Gastroesophageal sphincter (tissue), 4 donors: ENCODE results near the gene TET1. TPM values are rescaled to one million over a fixed set of nuclear protein-coding genes. Genes with fewer than 3 reads are reported as not detected.
A peak's percentile ranks its signal among the peaks of the same experiment; 100 is the strongest.

ENCODE experiments used
- ATAC-seq: fragments of 150-250 bp; one replicate; pipeline ENCODE4 v1.9.1; 2016; ENCODE audit warnings: mild to moderate bottlenecking, moderate library complexity
- H3K27ac ChIP-seq, 4 donors: fragments of 200-600 bp; sonication (generic) in 3 of 4; 1 replicate in 3 of 4; 2 replicates in 1 of 4; pipeline ENCODE4 v1.5.1; 2016 to 2019
- H3K27me3 ChIP-seq: fragments of 200-600 bp; sonication (generic); one replicate; pipeline ENCODE4 v1.5.1; 2019
- H3K36me3 ChIP-seq, 2 donors: fragments of 200-600 bp; sonication (generic); one replicate each; pipeline ENCODE4 v1.5.1; 2019; ENCODE audit warnings: control low read depth in 1 of 2
- H3K4me1 ChIP-seq, 3 donors: fragments of 200-600 bp; sonication (generic); 1 replicate in 2 of 3; 2 replicates in 1 of 3; pipeline ENCODE4 v1.5.1; 2016 to 2019; ENCODE audit warnings: control low read depth in 2 of 3
- H3K4me3 ChIP-seq, 2 donors: fragments of 200-600 bp; sonication (generic); one replicate each; pipeline ENCODE4 v1.5.1; 2019; ENCODE audit warnings: mild to moderate bottlenecking in 1 of 2, moderate library complexity in 1 of 2
- H3K9me3 ChIP-seq, 3 donors: fragments of 200-600 bp; sonication (generic); one replicate each; pipeline ENCODE4 v1.5.1; 2017 to 2019; ENCODE audit warnings: control low read depth in 2 of 3
- CTCF ChIP-seq, 4 experiments: fragments of 200-600 bp in 2 of 4; fragments of 450-650 bp in 2 of 4; sonication (generic) in 1 of 4; IDR thresholded peaks; one replicate each; pipeline ENCODE4 v1.5.1; 2017 to 2019; ENCODE audit warnings: antibody characterized with exemption in 4 of 4, mild to moderate bottlenecking in 2 of 4, moderate library complexity in 2 of 4
- EP300 ChIP-seq: sonication (generic); formaldehyde crosslinking; IDR thresholded peaks from one replicate; pipeline ENCODE4 v1.6.1; 2017; ENCODE audit warnings: antibody characterized with exemption, mild to moderate bottlenecking
- POLR2A ChIP-seq, 2 donors: fragments of 450-650 bp; IDR thresholded peaks; one replicate each; pipeline ENCODE4 v1.6.1; 2017; ENCODE audit warnings: antibody characterized with exemption in 2 of 2, mild to moderate bottlenecking in 2 of 2, moderate library complexity in 1 of 2
- POLR2AphosphoS5 ChIP-seq: sonication (generic); formaldehyde crosslinking; IDR thresholded peaks from one replicate; pipeline ENCODE4 v1.6.1; 2017; ENCODE audit warnings: antibody characterized with exemption
- WGBS, 2 donors: methylation state at CpG; one replicate each; pipeline ENCODE4 v1.1.5; 2018; ENCODE audit warnings: low coverage in 1 of 2; 5-methylcytosine and 5-hydroxymethylcytosine counted together
- total RNA-seq, 4 donors: library from RNA; depleted of rRNA; stranded (reverse); fragments of >200 nt; gene quantifications; one replicate each; pipeline ENCODE4 v1.1.0, GENCODE V29; 2016

Gene TET1
- total RNA-seq, 4 donors from 2014 or later, result 7.2 to 14.5 (median 9.8) TPM

DNA sequence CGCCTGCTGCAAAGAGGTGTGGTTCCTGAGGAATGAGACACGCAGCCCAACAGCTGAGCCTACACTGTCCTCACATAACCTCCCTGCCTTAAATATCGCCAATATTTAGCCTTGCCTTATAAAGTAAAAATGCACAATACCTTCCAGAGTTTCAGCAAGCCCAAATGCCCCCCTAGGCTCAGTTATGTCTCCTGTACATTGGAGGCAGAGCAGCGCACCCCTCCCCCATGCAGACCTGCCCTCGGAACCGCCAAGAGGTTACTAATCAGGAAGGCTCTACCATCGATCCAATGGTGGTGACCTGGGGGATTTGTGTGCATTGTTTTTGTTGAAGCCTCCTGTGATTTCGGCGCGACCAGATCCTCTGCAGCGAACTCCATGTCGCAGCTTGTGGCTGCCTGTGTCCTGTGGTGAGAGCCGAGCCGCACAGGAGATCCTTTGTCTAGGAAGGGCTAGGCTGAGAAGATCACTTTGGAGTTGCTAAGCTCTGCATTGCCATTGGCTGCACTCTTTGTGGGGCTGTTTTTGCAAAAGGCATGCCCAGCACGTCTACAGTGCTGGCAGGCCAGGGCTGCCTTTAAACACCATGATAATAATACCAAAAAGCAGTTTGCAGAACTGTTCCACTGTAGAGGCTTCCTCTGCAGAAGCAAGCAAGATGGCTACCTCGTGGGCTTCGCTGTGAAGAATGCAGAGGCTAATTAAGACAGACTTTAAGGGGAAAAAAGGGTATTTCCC lies 40.1 kb downstream of the TET1 start:
- H3K4me3 ChIP-seq, result peak overlapping the region; percentile 35 to 50
- WGBS, 2 donors, result 0% methylated on average over 2 to 6 of the region's 17 CpGs
- H3K36me3 ChIP-seq, result no peaks in the 10 kb centered on the region
- TF ChIP-seq CTCF (IDR thresholded peaks at IDR 0.05), result no peak
- no peak for TF ChIP-seq EP300
- TF ChIP-seq POLR2A (IDR thresholded peaks at IDR 0.05), result no peak
- no peak for TF ChIP-seq POLR2AphosphoS5
- H3K27ac ChIP-seq, result peak overlapping the region; percentile 13 to 84 (median 76)
- ATAC-seq, result peak; percentile 76
- peaks cover 0 to 45% (median 7%) of the 10 kb centered on the region in 3 donors for H3K4me1 ChIP-seq
- H3K9me3 ChIP-seq, result no peaks in the 10 kb centered on the region
- H3K27me3 ChIP-seq, result no peaks in the 10 kb centered on the region

- WGBS, 2 donors, result 27 to 36% methylated on average over 2 of the region's 2 CpGs
- H3K36me3 ChIP-seq, result no peaks in the 10 kb centered on the region
- no peak overlapping the region for H3K4me3 ChIP-seq
- no peak for ATAC-seq
- H3K4me1 ChIP-seq, result peaks cover 0 to 55% (median 7%) of the 10 kb centered on the region in 3 donors
- peak overlapping the region in 1 of 4 donors; percentile 84 for H3K27ac ChIP-seq
- no peak for TF ChIP-seq CTCF (IDR thresholded peaks at IDR 0.05)
- no peaks in the 10 kb centered on the region for H3K27me3 ChIP-seq
- H3K9me3 ChIP-seq, result no peaks in the 10 kb centered on the region
These were observed 41.5 kb downstream of the TET1 start for GRCh38 chr10:68601501-68602265.

GRCh38 chr10:68602434-68602833 lies 42.3 kb downstream of the TET1 start:
- no peak for ATAC-seq
- Histone ChIP-seq H3K27me3 (no peaks in the 10 kb centered on the region), H3K4me3 (no peak overlapping the region), H3K4me1 (peaks cover 0 to 63% (median 7%) of the 10 kb centered on the region in 3 donors), H3K27ac (no peak overlapping the region), H3K9me3 (no peaks in the 10 kb centered on the region), H3K36me3 (no peaks in the 10 kb centered on the region)
- WGBS, 2 donors, result 18 to 34% methylated on average over 2 of the region's 2 CpGs
- TF ChIP-seq EP300 (no peak), POLR2A (IDR thresholded peaks at IDR 0.05) (no peak), POLR2AphosphoS5 (no peak), CTCF (IDR thresholded peaks at IDR 0.05) (no peak)

GRCh38 chr10:68603766-68604165 lies 43.6 kb downstream of the TET1 start:
- no peak for ATAC-seq
- 90 to 93% methylated on average over 3 of the region's 3 CpGs for WGBS, 2 donors

More at GRCh38 chr10:68603766-68604165, 43.6 kb downstream of the TET1 start:
- Histone ChIP-seq H3K4me3 (no peak overlapping the region), H3K36me3 (no peaks in the 10 kb centered on the region), H3K4me1 (peaks cover 0 to 61% (median 7%) of the 10 kb centered on the region in 3 donors), H3K9me3 (no peaks in the 10 kb centered on the region), H3K27me3 (no peaks in the 10 kb centered on the region), H3K27ac (no peak overlapping the region)
- TF ChIP-seq EP300, result no peak
- TF ChIP-seq POLR2AphosphoS5, result no peak
- no peak for TF ChIP-seq CTCF (IDR thresholded peaks at IDR 0.05)
- TF ChIP-seq POLR2A (IDR thresholded peaks at IDR 0.05), result no peak
